Measurements from ENCODE around the gene SMPX.
"Not testable (repeated sequence)": the region's sequence is repeated elsewhere in the genome, so short reads cannot be mapped to it uniquely, and the experiment has no call there.

Gene SMPX

DNA sequence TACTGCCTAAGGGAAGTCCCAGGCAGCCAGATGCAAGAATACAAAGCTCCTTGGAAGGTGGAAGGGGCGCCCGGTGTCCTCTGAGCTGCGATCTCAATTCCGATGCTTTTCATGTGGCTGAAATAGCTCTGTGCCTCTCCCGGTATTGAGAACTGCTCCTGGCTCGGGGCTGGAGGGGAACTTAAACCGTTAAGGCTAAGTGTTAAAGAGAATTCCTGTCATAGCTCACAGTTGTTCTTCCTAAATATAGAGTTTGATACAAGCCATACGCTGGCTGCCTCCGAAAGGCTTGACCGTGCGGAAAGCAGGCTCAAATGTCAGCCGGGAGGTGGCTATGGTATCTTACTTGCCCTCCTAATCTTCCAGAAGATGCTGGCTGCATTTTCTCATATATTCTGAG is at the start of gene SMPX:
TSS of gene SMPX (minus strand) at position 157 of the 400 bp plus-strand sequence. CDS start 3,826 bp downstream, outside the sequence.
- DNase-seq: no peak

DNA sequence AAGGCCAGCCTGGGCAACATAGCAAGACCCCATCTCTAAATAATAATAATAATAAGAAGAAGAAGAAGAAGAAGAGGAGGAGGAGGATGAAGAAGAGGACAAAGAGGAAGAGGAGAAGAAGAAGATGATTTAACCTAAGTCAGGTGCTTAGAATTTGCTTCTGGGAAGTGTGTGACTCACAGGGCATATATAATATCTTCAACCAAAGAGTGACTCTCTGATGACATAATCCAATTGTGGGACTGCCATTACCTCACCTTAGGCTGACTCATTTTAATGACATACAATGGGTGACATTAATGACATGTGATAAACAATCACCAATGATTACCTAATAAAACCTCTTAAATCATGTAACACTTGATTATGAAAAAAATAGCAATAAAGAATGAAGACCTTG is 48.8 kb upstream of the SMPX start:
- DNase-seq: no peak

DNA sequence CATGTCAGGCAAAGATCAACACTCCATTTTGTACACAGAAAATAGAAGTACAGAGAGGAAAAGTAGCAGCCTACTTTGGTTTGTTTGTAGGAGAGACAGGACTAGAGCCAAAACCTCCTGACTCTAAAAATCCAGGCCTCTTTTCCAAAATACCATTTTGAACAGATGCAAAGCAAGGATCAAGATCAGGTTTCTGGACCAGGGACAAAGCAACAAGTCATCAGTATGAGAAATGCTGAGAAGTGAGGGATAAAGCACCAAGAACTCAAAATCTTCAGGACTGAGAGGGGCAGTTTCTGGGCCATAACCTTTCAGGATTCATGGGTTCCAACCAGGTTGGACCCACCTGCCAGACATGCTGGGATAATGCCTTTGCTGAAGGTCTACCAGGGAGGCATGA is 44.9 kb upstream of the SMPX start:
- no peak for DNase-seq

DNA sequence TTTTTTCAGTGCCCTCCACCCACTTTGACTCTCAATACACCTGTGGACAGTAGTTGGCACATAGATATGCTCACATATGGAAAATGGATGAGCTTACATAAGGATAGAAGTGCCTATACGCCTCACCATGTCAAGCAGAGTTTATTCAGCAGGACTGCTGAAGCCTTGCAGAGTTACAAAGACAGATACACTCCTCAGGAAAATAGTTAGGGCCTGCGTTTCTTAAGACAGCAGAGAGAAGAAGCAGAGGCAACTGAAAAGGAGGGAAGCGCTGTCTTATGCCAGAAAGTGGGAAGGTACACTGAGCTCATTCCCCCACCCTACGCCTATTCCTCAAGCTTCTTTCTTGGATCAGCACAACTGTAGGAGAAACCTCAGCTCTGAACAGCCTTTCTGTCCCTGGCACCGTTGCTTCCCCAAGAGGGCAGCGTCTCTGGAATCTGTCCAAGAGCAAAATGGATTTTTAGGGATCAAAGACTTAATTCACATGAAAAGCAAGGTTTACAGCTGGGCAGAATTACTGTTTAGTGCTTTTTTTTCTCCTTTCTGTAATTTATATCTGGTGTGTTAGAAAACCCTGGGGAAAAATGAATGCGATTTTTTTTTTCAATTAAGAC is 44.2 kb upstream of the SMPX start:
- DNase-seq: no peak

DNA sequence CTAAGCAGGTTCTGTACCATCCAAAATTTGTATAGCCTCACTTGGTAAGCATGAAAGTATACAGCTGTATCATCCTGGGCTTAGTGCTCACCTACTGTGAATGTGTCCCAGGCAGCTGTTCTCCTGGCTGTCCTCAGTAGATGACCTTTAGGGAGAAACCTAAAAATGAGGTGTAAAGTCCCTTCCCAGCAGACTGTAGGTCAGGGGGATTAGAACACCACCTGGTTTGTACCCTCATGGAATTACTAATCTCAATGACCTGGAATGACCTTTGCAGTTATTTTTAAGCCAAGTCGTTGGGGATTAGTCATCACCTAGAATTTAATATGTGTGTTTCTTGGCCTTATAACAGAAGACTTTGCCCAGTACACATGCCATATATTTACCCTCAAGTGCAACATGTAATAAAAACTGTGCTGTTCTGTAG is 42.4 kb upstream of the SMPX start:
- DNase-seq: no peak

DNA sequence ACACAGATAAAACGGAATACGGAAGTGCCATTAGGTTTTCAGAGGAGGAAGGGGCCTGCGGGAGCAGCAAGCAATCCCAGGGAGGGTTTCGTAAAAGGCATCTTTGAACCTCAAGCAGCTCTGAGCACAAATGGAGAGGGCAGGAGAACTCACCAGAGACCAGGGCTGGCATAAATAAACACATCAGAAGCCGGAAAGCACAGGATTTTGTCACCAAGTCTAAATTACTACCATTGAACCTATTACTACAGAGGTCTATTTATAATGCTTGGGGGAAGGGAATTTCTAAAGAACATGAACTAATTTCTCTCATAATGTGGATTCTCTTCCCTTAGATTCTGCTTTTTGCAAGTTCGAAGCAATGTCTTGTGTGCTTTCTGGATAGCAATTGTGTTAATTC is 41.9 kb upstream of the SMPX start:
- DNase-seq: no peak

DNA sequence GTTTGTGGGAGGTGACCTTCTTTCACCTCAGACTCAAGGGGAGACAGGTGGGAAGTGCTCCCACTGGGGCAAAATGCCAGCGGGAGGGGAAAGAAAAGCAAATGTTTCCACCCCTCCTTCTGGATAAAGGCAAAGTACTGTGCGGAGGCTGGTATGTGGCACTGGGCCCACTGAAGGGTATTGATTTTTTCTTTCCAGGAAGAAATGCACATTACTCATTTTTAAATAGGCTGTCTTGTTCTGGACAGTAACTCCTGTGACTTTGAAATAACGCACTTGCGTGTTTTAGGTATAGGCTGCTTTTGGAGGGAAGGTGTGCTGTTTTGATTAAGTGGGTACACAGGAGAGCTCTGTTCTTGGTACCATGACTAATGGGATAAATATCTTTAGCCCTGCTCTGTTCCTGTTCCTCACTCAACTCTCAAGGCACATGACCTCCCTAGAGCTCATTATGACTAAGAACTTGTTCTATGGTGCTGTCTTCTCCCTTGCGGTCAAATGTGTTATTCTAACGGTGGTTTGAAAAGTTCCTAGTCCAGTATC is 40.8 kb upstream of the SMPX start:
- DNase-seq: no peak

DNA sequence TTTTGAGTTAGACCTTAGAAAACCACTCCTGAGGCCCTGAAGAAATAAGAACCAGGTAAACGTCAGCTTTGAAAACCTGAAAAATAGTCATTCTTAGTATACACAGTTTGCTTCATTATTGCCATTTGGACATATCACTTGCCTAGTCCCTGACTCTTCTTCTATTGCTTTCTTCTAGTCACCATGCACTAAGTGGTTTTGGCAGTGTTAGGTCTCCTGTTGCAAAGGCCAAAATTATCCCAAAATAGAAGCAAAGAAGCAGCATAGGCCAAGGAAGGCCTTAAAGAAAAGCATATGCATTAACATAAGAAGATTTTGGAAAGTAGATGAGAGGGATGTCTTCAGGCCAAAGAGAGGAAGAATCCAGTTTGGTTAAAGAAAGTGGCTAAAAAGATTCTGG is 24.1 kb upstream of the SMPX start:
- DNase-seq: no peak

DNA sequence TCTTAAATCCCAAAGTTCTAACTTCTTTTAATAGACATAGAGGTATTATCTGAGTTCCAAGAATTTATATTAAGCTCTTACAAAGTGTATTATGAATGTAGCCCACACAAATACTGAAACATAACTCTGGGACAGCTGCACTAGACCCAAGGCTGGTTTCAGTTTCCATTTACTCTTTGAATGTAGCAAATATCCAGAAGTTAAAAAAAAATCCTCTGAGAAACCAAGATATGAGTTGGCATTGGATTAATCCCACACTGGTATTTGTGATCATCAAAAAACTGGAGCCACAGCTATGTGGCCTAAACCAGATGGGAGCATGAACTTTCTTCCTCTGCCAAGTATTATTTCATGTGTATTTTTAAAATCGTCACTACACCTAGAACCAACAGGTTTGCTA is 23.6 kb upstream of the SMPX start:
- DNase-seq: no peak

DNA sequence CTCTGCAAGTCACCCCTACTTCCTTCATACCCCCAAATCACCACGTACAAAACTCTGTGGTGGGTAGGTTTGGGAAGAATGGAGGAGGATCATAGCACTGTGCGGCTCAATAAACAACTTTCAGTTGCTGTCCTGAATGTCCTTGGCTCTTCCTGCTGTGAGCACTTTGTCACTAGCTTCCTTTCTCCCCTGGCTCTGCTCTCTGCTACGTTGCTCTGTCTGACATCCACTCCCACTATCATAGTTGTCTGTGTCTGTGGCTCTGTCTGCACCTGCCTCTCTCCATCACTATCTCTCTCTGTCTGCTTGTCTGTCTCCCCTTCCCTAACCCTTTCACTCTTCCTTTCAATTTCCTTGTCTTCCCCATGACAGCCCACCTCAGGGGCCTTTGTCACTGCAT is 21.2 kb upstream of the SMPX start:
- DNase-seq: no peak

DNA sequence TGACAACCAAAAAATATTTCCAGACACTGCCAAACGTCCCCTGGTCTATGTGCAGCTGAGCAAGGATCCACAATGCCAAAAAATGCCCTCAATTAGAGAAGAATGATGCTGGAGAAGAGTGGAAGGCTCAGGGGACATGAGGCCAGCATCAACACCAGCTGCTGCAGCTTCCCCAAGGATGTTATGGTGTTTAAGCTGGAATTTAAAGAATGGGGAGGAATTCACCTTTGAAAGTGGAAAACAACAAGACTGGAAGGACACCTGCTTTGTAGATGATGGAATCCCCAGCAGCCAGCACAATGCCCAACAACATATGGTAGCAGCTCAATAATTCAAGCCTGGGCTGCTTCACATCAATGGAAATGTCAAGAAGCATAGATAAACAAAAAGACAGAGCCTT is 20.3 kb upstream of the SMPX start:
- no peak for DNase-seq

DNA sequence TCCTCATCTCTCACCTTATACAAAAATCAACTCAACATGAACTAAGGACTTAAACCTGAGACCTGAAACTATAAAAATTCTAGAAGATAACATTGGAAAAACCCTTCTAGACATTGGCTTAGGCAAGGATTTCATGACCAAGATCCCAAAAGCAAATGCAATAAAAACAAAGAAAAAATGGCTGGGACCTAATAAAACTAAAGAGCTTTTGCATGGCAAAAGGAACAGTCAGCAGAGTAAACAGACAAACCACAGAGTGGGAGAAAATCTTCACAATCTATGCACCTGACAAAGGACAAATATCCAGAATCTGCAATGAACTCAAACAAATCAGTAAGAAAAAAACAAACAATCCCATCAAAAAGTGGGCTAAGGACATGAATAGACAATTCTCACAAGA is 17.2 kb upstream of the SMPX start:
- not testable (repeated sequence) for DNase-seq

DNA sequence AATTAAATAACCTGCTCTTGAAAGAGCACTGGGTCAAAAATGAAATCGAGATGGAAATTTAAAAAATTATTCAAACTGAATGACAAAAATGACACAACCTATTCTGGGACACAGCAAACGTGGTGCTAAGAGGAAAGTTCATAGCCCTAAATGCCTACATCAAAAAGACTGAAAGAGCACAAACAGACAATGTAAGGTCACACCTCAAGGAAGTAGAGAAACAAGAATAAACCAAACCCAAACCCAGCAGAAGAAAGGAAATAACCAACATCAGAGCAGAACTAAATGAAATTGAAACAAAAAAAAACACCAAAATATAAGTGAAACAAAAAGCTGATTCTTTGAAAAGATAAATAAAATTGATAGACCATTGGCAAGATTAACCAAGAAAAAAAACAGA is 15.1 kb upstream of the SMPX start:
- DNase-seq: not testable (repeated sequence)

DNA sequence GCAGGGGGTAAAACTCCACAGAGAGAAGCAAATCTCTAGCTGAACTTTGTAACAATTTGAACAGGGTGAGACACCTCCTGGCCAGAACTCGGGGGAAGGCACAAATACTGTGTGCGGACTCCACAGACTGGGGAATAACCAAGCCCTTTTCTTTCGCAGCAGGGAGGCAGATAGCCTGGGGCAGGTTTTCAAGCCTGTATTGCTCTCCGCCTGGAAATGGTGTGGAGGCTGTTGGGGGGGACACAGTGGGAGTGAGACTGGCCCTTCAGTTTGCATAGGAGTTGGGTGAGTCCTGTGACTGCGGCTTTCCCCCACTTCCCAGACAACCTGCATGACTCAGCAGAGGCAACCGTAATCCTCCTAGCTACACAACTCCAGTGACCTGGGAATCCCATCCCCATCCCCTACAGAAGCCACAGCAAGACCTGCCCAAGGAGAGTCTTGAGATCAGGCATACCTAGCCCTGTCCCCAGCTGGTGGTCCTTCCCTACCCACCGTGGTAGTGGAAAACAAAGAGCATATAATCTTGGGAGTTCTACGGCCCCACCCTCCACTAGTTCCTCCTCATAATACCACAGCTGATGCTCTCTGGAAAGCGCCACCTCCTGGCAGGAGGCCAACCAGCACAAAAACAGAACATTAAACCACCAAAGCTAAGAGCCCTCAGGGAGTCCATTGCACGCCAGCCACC is 12.9 kb upstream of the SMPX start:
- DNase-seq: no peak

DNA sequence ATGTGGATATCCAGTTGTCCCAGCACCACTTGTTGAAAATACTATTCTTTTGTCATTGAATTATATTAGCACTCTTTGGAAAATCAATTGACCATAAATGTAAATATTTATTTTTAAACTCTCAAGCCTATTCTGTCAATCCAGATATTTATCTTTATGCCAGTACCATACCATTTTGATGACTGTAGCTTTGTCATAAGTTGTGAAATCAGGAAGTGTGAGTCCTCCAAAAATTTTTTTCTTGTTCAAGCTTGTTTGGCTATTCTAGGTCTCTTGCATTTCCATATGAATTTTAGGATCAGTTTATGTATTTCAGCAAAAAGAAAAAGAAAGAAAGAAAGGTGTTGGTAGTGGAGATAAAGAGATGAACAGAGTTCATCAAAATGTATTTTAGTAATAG is 8.2 kb upstream of the SMPX start:
- DNase-seq: no peak

DNA sequence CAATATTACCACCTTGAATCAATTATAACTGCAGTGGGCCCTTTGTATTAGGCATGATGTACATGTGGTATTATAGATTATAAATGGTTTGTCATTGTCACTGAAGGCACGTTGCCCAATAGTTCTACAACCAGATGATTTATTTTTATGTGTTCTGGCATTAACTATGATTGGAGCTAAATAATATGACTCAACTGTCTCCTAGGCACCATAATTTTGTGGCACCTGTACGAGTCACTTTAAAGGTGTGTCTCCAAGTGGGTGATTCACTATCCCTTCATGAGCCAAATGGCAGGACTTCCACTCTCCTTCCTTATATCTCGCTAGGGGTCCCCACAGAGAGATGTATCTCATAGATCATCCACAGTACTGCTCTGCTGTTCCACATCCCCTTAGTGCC is 6.1 kb upstream of the SMPX start:
- no peak for DNase-seq

DNA sequence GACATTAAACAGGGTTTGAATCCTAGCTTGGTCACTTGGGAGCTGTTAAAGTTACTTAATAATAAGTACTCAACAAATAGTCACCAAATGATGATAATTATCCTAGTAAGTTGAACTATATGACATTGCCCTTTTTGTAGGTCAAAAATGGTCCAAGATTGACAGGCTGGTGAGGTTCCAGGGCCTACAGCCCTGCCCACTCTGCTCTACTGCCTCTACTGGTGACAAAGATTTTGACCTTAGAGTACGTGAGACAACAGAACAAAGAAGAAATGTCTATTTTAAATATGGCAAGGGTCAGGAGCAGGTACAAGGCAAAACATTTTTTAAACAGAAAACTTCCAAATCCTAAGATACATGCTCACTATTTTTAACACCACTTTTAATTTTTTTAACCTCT is 572 bp upstream of the SMPX start:
- DNase-seq: no peak

DNA sequence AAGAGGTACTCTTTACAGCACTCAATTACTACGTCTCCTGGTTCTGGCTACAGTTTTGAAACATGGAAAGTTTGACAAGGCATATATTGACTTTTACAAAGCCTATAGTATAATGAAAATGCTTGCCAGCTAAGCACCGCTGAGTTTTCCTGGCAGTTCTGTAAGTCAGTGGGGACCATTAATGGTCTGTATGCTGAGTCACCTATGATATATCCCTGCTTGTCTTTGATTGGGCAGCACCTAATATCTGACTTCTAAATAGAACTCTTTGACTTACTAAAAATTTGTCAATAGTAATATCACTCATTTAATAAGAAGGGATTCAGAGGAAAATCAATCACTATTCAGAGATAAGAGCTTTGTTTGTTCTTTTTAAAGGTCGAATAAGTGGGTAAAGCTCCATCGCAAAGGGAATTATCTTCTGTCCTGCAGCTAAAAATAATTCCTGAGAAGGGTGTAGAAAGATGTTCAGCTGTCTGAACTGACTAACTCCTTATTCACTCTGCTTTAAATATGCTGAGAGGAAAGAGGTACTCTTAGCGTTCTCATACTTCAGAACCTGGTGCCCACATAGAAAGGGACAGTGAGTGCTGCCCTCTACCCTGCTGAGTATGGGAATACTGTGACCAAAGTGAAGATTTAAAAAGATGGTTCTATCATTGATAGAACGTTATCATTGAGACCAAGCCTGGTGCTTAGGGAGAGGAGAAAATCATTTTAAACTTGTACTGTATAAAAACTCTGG is 959 bp downstream of the SMPX start:
- no peak for DNase-seq

DNA sequence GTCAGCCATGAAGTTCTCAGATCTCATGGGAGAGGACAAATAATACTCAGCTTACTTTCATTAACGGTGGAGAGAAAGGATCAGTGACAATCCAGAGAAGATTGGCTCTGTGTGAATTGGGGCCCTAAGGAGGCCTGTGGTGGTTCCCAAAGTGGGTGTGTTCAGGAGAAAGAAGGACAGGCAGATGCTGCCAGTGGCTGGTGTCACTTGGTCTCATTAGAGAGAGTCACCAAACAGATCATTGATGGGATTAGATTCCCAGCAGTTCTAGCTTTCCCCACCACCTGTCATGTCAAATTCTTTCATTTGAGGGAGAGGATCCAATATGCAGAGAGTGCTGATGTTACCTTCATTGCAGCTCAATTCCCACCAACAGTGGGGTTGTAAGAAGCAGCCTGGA is 8.0 kb downstream of the SMPX start:
- DNase-seq: no peak

DNA sequence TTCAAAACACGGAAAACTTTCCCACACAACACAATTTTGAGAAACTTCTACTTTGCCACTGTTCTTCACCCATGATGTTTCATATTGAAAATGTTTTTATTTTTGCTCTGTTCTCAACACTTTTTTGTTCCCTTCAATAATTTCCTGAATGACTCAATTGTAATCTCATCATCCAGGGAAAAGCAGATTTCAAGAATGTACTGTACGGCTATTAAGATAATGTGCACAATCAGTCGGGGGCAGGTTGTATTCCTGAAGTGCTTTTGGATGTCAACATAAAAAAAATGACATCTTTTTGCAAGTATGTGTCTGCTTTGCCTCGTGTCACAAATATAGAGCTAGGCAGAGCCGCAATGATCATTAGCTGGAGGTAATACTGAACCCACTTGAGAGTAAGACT is 9.7 kb downstream of the SMPX start:
- no peak for DNase-seq

DNA sequence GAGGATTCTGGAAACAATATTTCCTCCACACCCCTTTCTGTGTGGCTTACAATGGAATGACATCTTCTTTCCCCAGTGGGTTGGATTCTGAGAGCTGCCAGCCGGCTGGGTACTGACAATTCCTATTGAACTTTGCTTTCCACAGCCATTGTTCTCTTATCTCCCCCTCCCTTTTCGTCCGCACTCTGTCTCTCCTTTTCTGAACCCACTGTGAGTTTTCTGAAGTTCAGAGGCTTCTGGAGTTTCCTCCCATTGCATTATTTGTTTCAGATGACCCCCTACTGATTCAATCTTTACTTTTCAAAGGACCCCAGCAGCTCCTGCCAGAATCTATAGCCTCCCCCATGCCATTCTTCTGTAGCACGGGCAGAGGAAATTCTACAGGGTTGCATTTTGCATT is 10.4 kb downstream of the SMPX start:
- no peak for DNase-seq

DNA sequence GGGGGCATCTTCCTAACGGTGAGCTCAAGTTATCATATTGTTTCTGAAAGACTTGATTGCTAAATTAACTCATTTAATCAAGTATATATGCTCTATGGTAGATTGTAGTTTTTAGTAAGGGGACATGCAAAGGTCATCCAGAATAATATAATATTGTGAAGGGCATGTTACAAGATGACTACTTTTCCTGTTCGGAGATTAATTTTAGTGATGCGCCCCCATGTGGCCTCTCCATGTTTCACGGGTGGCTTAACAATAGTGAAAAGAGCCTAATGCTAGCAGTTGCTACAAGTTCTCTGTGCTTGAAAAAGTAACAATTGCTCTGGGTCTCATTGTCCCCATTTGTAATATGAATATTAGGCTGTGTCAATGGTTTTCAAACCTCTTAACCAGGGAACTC is 12.2 kb downstream of the SMPX start:
- DNase-seq: no peak

DNA sequence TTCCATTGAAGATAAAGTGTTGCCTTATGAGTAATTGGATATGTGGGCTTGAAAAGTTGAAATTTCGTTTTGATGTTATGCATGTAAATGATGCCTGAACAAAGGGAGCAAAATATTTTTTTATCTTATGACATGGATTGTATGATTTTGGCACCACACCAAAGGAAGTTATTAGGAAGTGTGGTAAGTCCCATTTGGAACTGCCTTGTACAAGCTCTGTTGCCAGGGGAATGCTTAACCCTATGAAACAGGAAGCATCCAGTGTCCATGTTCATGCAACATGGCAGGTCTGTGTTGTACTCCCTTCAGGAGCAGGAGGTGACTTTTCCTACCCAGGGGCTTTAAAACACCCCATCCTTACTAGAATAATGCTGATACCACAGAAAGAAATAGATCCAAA is 13.2 kb downstream of the SMPX start:
- no peak for DNase-seq

DNA sequence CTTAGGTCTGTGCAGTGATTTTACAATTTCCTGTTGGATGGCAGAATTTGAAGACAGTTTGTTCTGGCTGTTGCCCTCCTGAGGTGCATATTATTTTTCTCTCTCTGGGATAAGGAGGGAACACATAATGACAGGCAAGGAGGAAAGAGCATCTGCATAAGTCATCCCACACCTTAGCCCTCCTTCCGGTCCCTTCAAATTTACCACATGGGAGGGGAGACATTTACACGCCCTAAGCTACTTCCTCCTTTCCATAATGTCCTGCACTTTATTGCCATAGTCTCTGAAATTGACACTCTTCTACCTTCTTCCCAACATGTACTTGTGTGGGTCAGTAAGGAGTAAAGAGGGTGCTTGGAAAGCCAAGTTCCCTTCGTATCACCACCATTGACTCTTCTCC is 13.9 kb downstream of the SMPX start:
- DNase-seq: no peak

Measured in NCI-H1694 (cell line).